ENCODE data around the gene PHAF1.

Gene PHAF1

GRCh38 chr16:67114793-67115192, 5.1 kb downstream of the PHAF1 start:
- TF ChIP-seq GATA3 (IDR thresholded peaks at IDR 0.05; ENCODE audit: low read depth, low read length) (no peak), GATA2 (IDR thresholded peaks at IDR 0.05; ENCODE audit: low read depth, low read length) (no peak)

DNA sequence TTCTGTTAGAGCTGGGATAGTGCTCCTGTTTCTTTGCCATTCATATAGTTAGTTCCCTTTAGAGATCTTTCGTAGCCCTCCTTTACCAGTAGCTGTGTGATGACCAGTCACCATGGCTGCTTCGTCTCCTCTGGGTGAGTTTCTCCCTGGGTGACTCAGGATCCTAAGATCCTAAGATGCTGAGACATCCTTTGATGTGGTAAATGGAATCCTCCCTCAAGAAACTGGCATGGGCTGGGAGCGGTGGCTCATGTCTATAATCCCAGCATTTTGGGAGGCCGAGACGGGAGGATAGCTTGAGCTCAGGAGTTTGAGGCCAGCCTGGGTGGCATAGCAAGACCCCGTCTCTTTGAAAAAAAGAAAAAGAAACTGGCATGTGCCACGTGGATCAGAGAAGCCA, 5.9 kb downstream of the PHAF1 start:
- TF ChIP-seq GATA2 (IDR thresholded peaks at IDR 0.05; ENCODE audit: low read depth, low read length): no peak
- TF ChIP-seq GATA3 (IDR thresholded peaks at IDR 0.05; ENCODE audit: low read depth, low read length): no peak

DNA sequence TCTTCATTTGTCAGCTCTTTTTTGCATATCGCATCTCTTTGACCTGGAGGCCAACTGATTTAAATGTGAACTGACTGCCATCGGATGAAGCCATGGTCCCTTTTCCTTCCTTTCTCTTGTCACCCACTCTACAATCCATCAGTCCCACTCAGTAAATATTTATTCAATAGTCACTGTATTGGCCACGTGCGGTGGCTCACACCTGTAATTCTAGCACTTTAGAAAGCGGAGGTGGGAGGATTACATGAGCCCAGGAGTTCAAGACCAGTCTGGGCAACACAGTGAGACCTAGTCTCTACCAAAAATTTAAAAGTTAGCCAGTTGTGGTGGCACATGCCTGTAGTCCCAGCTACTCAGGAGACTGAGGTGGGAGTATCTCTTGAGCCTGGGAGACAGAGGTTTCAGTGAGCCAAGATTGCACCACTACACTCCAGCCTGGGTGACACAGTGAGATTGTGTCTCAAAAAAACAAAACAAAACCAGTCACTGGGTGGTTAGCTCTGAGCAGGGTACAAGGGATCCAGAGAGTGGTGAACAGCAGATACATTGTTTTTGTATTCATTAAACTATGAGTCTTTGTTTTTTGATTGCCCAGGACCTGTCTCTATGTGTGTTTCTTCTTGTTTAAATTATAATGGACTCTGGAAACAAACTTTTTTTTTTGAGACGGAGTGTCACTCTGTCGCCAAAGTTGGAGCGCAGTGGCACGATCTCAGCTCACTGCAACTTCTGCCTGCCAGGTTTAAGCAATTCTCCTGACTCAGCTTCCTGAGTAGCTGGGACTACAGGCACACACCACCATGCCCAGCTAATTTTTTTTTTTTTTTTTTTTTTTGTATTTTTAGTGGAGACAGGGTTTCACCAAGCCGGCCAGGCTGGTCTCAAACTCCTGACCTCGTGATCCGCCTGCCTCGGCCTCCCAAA, 6.9 kb downstream of the PHAF1 start:
- TF ChIP-seq GATA3 (IDR thresholded peaks at IDR 0.05; ENCODE audit: low read depth, low read length) (no peak), GATA2 (IDR thresholded peaks at IDR 0.05; ENCODE audit: low read depth, low read length) (no peak)

DNA sequence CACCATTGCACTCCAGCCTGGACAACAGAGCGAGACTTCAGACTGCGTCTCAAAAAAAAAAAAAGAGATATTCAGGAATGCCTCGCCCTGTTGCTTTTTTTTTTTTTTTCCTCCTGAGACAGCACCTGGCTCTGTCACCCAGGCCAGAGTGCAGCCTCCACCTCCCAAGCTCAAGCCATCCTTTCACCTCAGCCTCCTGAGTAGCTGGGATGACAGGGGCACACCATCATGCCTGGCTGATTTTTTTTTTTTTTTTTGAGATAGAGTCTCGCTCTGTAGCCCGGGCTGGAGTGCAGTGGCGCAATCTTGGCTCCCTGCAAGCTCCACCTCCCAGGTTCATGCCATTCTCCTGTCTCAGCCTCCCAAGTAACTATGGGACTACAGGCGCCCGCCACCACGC, 8.0 kb downstream of the PHAF1 start:
- TF ChIP-seq GATA3 (IDR thresholded peaks at IDR 0.05; ENCODE audit: low read depth, low read length) (no peak), GATA2 (IDR thresholded peaks at IDR 0.05; ENCODE audit: low read depth, low read length) (no peak)

DNA sequence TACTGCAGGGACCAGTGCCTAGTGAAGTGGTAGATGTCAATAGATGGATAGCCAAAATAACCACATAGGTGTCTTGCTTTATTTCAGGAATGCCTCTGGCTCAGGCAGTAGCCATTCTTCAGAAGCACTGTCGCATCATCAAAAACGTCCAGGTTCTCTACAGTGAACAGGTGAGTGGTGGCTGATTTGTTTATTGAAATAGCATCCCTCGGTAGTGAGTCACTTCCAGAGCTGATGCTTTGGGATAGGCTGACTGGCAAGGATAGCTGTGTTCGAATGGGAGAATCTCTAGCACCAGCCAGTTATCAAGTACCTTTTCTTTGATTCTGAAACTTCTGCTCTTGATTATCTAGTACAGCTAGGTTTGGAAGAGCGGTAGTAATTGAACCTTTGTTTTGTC, 10.3 kb downstream of the PHAF1 start:
- TF ChIP-seq GATA2 (IDR thresholded peaks at IDR 0.05; ENCODE audit: low read depth, low read length) (no peak), GATA3 (IDR thresholded peaks at IDR 0.05; ENCODE audit: low read depth, low read length) (no peak)

DNA sequence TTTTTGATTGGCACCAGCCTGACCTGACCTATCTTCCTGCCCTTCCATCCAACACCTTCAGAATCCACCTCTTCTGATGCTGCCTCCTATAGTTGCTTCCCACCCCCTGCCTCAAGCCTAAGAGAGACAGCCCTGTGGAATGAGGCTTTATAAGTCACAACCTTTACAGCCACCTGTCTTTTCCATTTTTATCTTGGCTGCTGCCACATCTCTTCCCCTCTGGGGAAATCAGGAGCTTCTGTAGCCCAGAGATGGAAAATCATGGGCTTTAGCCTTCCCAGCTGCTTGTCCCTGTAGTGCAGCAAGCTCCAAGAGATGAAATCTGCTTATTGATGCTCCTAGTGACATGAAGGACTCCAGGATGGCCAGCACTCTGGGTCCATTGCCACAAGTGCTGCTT, 18.7 kb downstream of the PHAF1 start:
- TF ChIP-seq GATA3 (IDR thresholded peaks at IDR 0.05; ENCODE audit: low read depth, low read length) (no peak), GATA2 (IDR thresholded peaks at IDR 0.05; ENCODE audit: low read depth, low read length) (no peak)

GRCh38 chr16:67128887-67129286, 19.1 kb downstream of the PHAF1 start:
- no peak for TF ChIP-seq GATA2 (IDR thresholded peaks at IDR 0.05; ENCODE audit: low read depth, low read length)
- no peak for TF ChIP-seq GATA3 (IDR thresholded peaks at IDR 0.05; ENCODE audit: low read depth, low read length)

DNA sequence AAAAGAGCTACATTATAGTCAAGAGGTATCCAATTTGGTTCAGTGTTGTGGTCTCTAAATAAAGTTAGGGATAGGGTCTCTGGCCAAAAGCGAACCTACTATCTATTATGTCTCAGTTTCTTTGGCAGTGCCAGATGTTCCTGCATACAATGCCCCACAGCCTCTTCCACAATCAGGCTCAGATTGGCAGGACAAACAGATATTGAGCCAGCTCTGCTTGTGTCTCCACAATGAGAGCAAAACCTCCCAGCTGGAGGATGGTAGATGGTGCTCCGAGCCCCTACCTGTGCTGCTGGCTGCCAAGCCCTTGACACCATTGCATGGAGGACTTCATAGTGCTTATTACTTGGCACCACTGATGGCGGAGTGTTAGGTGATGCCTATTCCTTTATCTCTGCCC, 19.7 kb downstream of the PHAF1 start:
- TF ChIP-seq GATA3 (IDR thresholded peaks at IDR 0.05; ENCODE audit: low read depth, low read length): no peak
- TF ChIP-seq GATA2 (IDR thresholded peaks at IDR 0.05; ENCODE audit: low read depth, low read length): no peak

DNA sequence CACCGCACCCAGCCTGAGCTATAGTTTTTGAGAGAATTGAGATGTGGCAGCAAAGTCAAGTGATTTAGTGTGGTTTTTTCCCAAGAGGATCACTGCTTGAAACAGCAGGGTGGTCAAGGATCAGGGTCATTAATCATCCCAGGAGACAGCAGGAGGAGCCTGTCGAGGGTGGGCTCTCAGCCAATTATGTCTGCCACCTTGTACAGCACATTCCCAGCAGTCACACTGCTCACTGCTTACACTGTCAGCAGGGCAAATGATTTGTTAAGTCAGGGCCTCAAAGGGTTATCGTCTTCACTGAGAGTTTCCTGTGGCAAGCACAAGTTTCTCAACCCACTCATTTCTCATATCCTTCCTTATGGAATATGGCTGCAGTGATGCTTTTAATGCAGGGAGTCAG, 27.9 kb downstream of the PHAF1 start:
- TF ChIP-seq GATA3 (IDR thresholded peaks at IDR 0.05; ENCODE audit: low read depth, low read length) (no peak), GATA2 (IDR thresholded peaks at IDR 0.05; ENCODE audit: low read depth, low read length) (no peak)

GRCh38 chr16:67141391-67141790, 31.6 kb downstream of the PHAF1 start:
- TF ChIP-seq GATA3 (IDR thresholded peaks at IDR 0.05; ENCODE audit: low read depth, low read length) (no peak), GATA2 (IDR thresholded peaks at IDR 0.05; ENCODE audit: low read depth, low read length) (no peak)

DNA sequence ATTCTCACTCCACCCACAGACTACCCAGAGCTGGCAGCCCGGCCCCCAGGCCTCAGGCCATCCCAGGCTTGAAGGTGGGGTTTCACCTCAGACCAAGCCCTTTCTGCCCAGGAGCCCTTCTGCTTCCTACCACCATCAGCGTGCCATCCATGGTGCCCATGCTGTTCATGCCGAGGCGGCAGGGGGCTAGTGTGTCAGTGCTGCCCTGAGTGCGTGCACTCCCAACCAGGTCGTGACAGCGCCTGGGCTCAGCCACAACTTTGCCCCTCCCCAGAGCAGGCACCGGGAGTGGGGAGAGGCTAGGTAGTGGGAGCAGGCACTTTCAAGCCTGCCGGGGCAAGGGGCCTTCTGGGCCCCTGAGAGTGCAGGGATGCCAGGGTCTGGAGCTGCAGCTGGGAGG, 32.6 kb downstream of the PHAF1 start:
- TF ChIP-seq GATA2 (IDR thresholded peaks at IDR 0.05; ENCODE audit: low read depth, low read length): no peak
- no peak for TF ChIP-seq GATA3 (IDR thresholded peaks at IDR 0.05; ENCODE audit: low read depth, low read length)

DNA sequence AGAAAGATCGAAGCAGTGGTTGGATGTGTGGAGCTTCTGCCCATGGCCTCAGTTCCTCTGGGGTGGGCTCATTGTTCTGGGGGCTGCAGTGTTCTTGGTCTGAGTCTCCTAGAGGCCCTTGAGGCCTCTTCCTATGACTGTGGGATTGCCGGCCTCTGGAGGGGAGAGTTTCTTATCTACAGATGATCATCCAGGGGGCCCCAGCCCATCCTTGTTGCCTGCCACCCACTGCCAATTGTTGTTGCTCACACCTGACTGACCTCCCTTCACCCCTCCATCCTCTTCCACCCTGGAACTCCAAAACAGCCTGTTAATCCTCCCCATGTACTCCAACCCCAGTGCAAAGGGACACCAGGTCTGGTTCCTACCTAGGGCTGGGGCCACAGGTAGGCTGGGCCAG, 35.2 kb downstream of the PHAF1 start:
- TF ChIP-seq GATA3 (IDR thresholded peaks at IDR 0.05; ENCODE audit: low read depth, low read length) (no peak), GATA2 (IDR thresholded peaks at IDR 0.05; ENCODE audit: low read depth, low read length) (no peak)

DNA sequence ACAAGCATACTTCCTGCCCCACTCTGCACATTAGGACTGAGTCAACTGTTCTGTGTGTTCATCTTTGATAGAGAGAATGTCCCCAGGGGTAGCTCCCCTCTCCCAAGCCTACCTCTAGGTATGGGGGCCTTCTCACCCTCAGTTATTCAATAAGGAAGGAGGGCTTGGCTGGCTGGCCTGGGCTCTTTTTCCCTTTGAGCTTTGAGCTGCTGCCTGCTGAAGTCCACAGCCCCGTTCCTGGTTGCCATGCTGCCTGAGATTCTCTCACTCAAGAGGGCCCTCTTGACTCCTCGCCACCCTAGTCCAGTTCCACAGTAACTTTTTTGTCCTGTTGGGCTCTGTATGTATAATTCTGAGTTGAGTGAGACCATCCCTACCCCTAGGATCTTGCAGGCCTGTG, 36.0 kb downstream of the PHAF1 start:
- TF ChIP-seq GATA2 (IDR thresholded peaks at IDR 0.05; ENCODE audit: low read depth, low read length) (no peak), GATA3 (IDR thresholded peaks at IDR 0.05; ENCODE audit: low read depth, low read length) (no peak)

DNA sequence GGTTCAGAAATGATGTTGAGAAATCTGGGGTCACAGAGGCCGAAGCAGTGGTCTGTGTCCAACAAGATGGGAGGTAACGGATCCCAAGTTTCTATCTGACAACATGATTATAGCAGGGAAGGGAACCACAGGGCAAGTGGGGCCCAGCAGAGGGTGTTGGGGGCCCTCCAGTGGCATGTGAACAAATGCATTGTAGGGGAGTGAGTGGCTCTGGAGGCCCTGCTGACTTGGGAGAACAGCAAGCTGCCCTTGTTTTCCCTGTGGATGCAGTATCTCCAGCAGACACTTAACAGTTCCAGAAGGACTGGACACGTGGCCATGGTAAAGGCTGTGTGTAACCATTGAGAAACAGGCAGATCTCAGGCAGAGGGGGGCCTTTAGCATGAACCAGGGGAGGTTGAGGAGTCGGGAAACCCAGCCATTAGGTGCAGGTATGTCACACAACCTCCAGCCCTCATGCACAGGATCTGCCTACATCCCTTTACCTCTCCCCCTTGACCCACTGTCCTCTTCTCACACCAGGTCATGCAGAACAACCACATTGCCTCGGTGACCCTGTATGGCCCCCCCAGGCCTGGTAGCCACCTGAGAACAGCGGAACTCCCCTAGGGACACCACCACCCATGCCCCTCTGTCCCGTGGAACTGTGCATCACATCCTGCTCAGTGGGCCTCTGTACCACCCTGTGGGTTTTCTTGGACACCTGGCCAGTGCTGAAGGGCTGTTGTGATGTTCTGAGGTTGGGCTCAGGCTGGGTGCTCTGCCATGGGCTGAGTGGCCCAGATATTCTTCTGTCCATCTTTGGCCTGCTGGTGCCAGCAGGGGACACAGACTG, 37.0 kb downstream of the PHAF1 start:
- TF ChIP-seq GATA3 (IDR thresholded peaks at IDR 0.05; ENCODE audit: low read depth, low read length): no peak
- TF ChIP-seq GATA2 (IDR thresholded peaks at IDR 0.05; ENCODE audit: low read depth, low read length): no peak
